A673 (cell line): ENCODE measurements around the gene RPL37A. TPM values are rescaled to one million over a fixed set of nuclear protein-coding genes. Genes with fewer than 3 reads are reported as not detected.

Source experiments
- BruUV-seq: library from RNA; stranded (reverse); fragments of 400-500 nt; replicated peaks from 2 replicates; lab custom pipeline; 2021; lab: Mats Ljungman, UMichigan
- CTCF ChIA-PET: fragments of 300-600 bp; sonication (Branson Sonifier 250); formaldehyde crosslinking; loops from one replicate; lab custom pipeline; 2022; ENCODE audit warnings: antibody characterized with exemption; lab: Charles Lee
- POLR2A ChIA-PET: fragments of 300-600 bp; sonication (Branson Sonifier 250); formaldehyde crosslinking; loops from one replicate; lab custom pipeline; 2022; ENCODE audit warnings: antibody characterized with exemption; ENCODE audit not compliant: low non-redundant PET; lab: Charles Lee
- DNase-seq: peaks from one replicate; pipeline ENCODE4 v3.0.0-alpha.2; 2015; ENCODE audit warnings: low spot score
- H3K27ac ChIP-seq: fragments of 200-600 bp; sonication (generic); 2 replicates; pipeline ENCODE4 v1.5.1; 2016; ENCODE audit warnings: mixed run types, low read depth, mild to moderate bottlenecking, mixed read lengths, antibody characterized with exemption, low read length; ENCODE audit not compliant: poor library complexity, severe bottlenecking
- H3K27me3 ChIP-seq: fragments of 200-600 bp; sonication (generic); replicated peaks from 2 replicates; pipeline ENCODE4 v1.6.1; 2017; ENCODE audit warnings: mixed run types, low read depth, mild to moderate bottlenecking, mixed read lengths, antibody characterized with exemption, low read length; ENCODE audit not compliant: insufficient read depth, poor library complexity
- H3K36me3 ChIP-seq: fragments of 200-600 bp; sonication (generic); 2 replicates; pipeline ENCODE4 v1.6.1; 2016; ENCODE audit warnings: mixed run types, mild to moderate bottlenecking, mixed read lengths, antibody characterized with exemption, low read length; ENCODE audit not compliant: insufficient read depth, poor library complexity, severe bottlenecking
- H3K4me1 ChIP-seq: fragments of 200-600 bp; sonication (generic); 2 replicates; pipeline ENCODE4 v1.6.1; 2017; ENCODE audit warnings: mixed run types, mild to moderate bottlenecking, mixed read lengths, antibody characterized with exemption, low read length; ENCODE audit not compliant: insufficient read depth, poor library complexity, severe bottlenecking
- H3K4me3 ChIP-seq: fragments of 200-600 bp; sonication (generic); 2 replicates; pipeline ENCODE4 v1.5.1; 2016; ENCODE audit warnings: low read depth, mixed run types, mild to moderate bottlenecking, mixed read lengths, low read length; ENCODE audit not compliant: poor library complexity, severe bottlenecking
- H3K9me3 ChIP-seq: fragments of 200-600 bp; sonication (generic); 2 replicates; pipeline ENCODE4 v1.6.1; 2016; ENCODE audit warnings: mixed run types, low read depth, mild to moderate bottlenecking, mixed read lengths, antibody characterized with exemption, low read length; ENCODE audit not compliant: poor library complexity, severe bottlenecking
- EZH2 ChIP-seq: fragments of 200-600 bp; sonication (generic); IDR thresholded peaks from 2 replicates; pipeline ENCODE4 v1.6.1; 2017; ENCODE audit warnings: borderline replicate concordance, low read depth, mild to moderate bottlenecking, mixed read lengths, antibody characterized with exemption, low read length; ENCODE audit not compliant: poor library complexity, severe bottlenecking
- intact Hi-C: fragments of 100-400 bp; cut with micrococcal nuclease; formaldehyde crosslinking; loops from one replicate; pipeline ENCODE4 v1.10.0; 2022; ENCODE audit not compliant: unreplicated experiment
- total RNA-seq: library from RNA; stranded (reverse); gene quantifications from 2 replicates; pipeline ENCODE4 v1.2.3, GENCODE V29; 2021
- TF ChIP-seq, protein P1 (sequence below): fragments of 300-800, 200-600 bp; sonication (generic); conservative IDR thresholded peaks from 2 replicates; pipeline ENCODE4 v1.5.1; 2017; ENCODE audit warnings: low read depth, mild to moderate bottlenecking, antibody characterized with exemption, low read length, moderate library complexity, mixed read lengths

Gene RPL37A
- total RNA-seq, 1 experiment from 2014 or later = 2,455 TPM

DNA sequence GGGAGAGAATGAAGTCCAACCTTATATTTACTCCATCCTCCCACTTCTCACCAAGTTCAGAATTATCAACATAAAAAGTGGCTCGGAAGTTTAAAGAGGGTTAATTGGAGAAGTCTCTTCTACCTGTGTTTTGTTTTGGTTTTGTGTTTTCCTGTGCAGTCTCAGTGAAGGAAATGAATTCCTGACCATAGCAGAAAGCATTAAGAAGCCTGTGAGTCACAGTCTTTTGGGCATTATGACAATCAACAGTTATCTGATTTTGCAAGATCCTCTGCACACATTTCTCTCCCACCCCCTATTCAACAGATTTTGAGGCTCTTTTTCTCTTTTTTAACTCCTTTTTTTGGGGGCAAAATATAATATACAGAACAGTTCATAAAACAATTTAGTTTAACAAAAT is 8.6 kb upstream of the RPL37A start:
- Histone ChIP-seq H3K4me1 (peaks cover 27% of the 10 kb centered on the region), H3K4me3 (no peak overlapping the region), H3K27ac (no peak overlapping the region), H3K9me3 (no peaks in the 10 kb centered on the region), H3K27me3 (no peaks in the 10 kb centered on the region), H3K36me3 (no peaks in the 10 kb centered on the region)
- TF ChIP-seq, protein P1, sequence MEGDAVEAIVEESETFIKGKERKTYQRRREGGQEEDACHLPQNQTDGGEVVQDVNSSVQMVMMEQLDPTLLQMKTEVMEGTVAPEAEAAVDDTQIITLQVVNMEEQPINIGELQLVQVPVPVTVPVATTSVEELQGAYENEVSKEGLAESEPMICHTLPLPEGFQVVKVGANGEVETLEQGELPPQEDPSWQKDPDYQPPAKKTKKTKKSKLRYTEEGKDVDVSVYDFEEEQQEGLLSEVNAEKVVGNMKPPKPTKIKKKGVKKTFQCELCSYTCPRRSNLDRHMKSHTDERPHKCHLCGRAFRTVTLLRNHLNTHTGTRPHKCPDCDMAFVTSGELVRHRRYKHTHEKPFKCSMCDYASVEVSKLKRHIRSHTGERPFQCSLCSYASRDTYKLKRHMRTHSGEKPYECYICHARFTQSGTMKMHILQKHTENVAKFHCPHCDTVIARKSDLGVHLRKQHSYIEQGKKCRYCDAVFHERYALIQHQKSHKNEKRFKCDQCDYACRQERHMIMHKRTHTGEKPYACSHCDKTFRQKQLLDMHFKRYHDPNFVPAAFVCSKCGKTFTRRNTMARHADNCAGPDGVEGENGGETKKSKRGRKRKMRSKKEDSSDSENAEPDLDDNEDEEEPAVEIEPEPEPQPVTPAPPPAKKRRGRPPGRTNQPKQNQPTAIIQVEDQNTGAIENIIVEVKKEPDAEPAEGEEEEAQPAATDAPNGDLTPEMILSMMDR = no peak
- TF ChIP-seq EZH2 = no peak
- DNase-seq = no peak
- CTCF ChIA-PET = no interaction called here
- intact Hi-C loops = no loop called here
- no TSS peak for BruUV-seq
- POLR2A ChIA-PET = no interaction called here

DNA sequence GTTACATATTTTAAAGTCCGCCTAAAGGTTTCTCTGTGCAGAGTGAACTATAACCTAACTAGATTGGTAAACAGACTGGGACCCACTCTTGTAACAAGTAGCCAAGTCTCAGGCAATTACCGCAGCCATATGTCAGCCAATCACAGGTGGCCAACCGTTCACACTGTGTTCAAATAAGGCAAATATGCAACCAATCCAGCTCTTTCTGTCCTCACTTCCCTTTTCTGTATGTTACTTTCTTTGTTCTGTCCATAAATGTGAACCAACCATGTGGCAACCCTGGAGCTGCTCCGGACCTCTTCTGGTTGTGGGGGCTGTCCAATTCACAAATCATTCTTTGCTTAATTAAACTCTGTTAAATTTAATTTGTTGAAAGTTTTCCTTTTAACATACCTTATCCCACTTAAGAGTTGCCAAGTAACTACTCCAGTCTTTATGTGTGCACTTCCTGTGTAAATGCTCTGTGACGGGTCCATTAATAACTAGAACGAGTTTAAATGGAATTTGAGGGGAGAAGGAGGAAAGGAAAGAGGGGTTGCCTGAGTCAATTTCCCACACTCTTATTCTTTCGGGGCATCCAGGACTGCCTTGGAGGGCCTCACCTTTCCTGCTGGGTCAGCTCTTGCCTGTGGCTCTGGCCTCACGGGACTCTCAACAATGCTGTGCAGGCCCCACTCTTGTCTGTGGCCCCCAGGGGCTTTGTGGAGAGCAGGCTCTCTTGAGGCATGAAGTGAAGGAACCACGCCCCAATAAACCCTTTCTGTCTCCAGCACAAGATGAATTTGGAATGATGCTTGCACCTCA is 6.6 kb upstream of the RPL37A start:
- Histone ChIP-seq H3K27ac (peak overlapping the region; percentile 40), H3K4me3 (no peak overlapping the region), H3K27me3 (no peaks in the 10 kb centered on the region), H3K4me1 (peaks cover 27% of the 10 kb centered on the region), H3K36me3 (no peaks in the 10 kb centered on the region), H3K9me3 (no peaks in the 10 kb centered on the region)
- no TSS peak for BruUV-seq
- intact Hi-C loops = loop anchor here (1.0 kb wide), 1 partner anchor 80 kb away; the partner anchor contains the start of gene SMARCAL1
- TF ChIP-seq, protein P1 = no peak
- no peak for TF ChIP-seq EZH2
- POLR2A ChIA-PET = no interaction called here
- CTCF ChIA-PET = no interaction called here
- peak; percentile 68 for DNase-seq

DNA sequence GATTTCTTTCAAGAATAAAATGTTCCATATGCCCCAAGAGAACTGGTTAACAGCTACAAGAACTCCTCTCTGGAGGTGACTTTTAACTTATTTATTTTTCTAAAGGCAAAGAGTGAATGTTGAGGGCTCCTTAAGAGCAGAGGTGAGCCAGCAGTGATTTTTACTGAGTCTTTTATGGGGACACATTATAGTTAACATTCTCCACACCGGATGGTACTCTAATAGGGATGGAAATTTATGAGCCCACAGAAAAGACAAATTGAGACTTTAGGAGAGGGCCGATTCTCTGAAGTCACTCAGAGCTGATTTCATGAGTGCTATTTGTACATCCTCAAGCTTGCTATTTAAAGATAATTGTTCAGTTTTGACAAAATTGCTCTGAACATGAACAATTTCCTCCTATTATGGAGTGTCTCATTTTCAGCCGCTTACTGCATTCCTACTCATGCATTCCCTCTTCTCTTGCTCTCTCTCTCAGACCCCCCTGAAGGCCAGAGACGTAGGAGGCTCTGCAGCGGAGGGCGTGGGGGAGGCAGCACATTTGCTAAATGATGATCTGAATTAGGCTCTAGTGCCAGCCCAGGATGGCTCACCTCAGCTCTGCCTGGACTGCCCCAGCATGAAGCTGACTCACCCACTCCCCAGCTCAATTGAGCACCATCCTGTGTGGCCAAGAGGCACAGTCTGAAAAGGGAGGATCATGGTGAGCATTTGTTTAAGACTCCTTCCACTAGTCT is 5.9 kb upstream of the RPL37A start:
- DNase-seq = peak; percentile 88
- no peaks in the 10 kb centered on the region for H3K9me3 ChIP-seq
- H3K27me3 ChIP-seq = no peaks in the 10 kb centered on the region
- H3K36me3 ChIP-seq = no peaks in the 10 kb centered on the region
- no peak overlapping the region for H3K4me3 ChIP-seq
- peak overlapping the region; percentile 40 for H3K27ac ChIP-seq
- TF ChIP-seq EZH2 = no peak
- TF ChIP-seq, protein P1 = no peak
- ChIA-PET CTCF (no interaction called here), POLR2A (no interaction called here)
- no TSS peak for BruUV-seq
- intact Hi-C loops = loop anchor here (1.0 kb wide), 1 partner anchor 80 kb away; the partner anchor contains the start of gene SMARCAL1
- H3K4me1 ChIP-seq = peaks cover 30% of the 10 kb centered on the region
